SH-SY5Y (cell line): ENCODE measurements around the gene ABCA3.

Experiments
- GATA2 ChIP-seq: IDR thresholded peaks from 2 replicates; pipeline ENCODE4 v1.6.1; 2011; ENCODE audit warnings: mild to moderate bottlenecking, low read depth, low read length
- GATA3 ChIP-seq: IDR thresholded peaks from 2 replicates; pipeline ENCODE4 v1.6.1; 2011; ENCODE audit warnings: low read depth, mild to moderate bottlenecking, low read length, moderate library complexity

DNA sequence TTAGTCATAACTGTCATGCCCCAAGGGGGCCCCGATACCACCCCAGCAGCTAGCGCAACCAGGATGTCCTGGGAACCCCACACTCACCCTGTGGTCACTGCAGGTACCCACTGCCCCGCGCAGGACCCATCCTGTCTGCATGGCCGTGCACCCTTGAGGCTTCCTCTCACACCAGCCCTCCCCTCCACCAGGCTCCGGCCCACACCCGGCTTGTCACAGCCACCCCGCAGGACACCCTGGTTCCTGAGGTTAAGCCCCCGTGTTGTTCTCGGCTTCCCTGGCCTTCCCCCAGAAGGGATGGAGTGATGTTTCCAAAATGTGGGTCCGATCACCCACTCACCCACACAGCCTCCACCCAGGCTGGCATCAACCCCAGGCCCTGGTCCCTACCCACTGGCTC, 96.7 kb downstream of the ABCA3 start:
- TF ChIP-seq GATA2 = no peak
- no peak for TF ChIP-seq GATA3
